ENCODE measurements around the gene BRD1.
"Not testable (repeated sequence)": the region's sequence is repeated elsewhere in the genome, so short reads cannot be mapped to it uniquely, and the experiment has no call there.

Gene BRD1

GRCh38 chr22:49853981-49854831, 26.5 kb upstream of the BRD1 start:
- Histone ChIP-seq H3K27ac (replicated peaks) (peak overlapping the region; percentile 85), H3K27me3 (ENCODE audit: insufficient read depth, poor library complexity, severe bottlenecking) (no peaks in the 10 kb centered on the region), H3K4me3 (replicated peaks; ENCODE audit: insufficient read depth, low read length) (peak overlapping the region; percentile 79)
- TF ChIP-seq POLR2AphosphoS5 (IDR thresholded peaks at IDR 0.05; ENCODE audit: low read depth), result no peak
- no peak for TF ChIP-seq SPI1 (IDR thresholded peaks at IDR 0.05; ENCODE audit: borderline replicate concordance, low read depth)
- no peak for TF ChIP-seq GABPA (IDR thresholded peaks at IDR 0.05; ENCODE audit: low read depth)
- no peak for TF ChIP-seq CTCF (IDR thresholded peaks at IDR 0.05; ENCODE audit: insufficient read depth, low read length)
- TF ChIP-seq REST (IDR thresholded peaks at IDR 0.05; ENCODE audit: insufficient replicate concordance, low read depth), result no peak
- peak in 1 of 2 experiments; percentile 45 for DNase-seq (ENCODE audit: low read depth in 1 of 2, low spot score in 1 of 2)

- TF ChIP-seq REST (IDR thresholded peaks at IDR 0.05; ENCODE audit: insufficient replicate concordance, low read depth) (peak; percentile 10), POLR2AphosphoS5 (IDR thresholded peaks at IDR 0.05; ENCODE audit: low read depth) (peak; percentile 77), GABPA (IDR thresholded peaks at IDR 0.05; ENCODE audit: low read depth) (no peak; the same call in 1 of the 2 replicates)
- H3K27me3 ChIP-seq (ENCODE audit: insufficient read depth, poor library complexity, severe bottlenecking), result no peaks in the 10 kb centered on the region
- DNase-seq (ENCODE audit: low read depth in 1 of 2, low spot score in 1 of 2), result peak; percentile 95 to 98
- H3K27ac ChIP-seq (replicated peaks), result peak within 1 kb of the TSS; percentile 99
- H3K4me3 ChIP-seq (replicated peaks; ENCODE audit: insufficient read depth, low read length), result peak within 1 kb of the TSS; percentile 79
These were observed 25.5 kb upstream of the BRD1 start, which contains the start of gene ZBED4 for GRCh38 chr22:49852898-49853894. TSS of gene ZBED4 (plus strand) at chr22:49853844. CDS start at chr22:49883663, 29,819 bp downstream.

GRCh38 chr22:49852568-49852897, 24.9 kb upstream of the BRD1 start:
- Histone ChIP-seq H3K27ac (replicated peaks) (peak overlapping the region; percentile 99), H3K4me3 (replicated peaks; ENCODE audit: insufficient read depth, low read length) (peak overlapping the region; percentile 36)
- not testable (repeated sequence) for DNase-seq (ENCODE audit: low read depth in 1 of 2, low spot score in 1 of 2); H3K27me3 ChIP-seq (ENCODE audit: insufficient read depth, poor library complexity, severe bottlenecking)

GRCh38 chr22:49850959-49851802, 23.5 kb upstream of the BRD1 start:
- no peak for DNase-seq (ENCODE audit: low read depth in 1 of 2, low spot score in 1 of 2)
- TF ChIP-seq POLR2AphosphoS5 (IDR thresholded peaks at IDR 0.05; ENCODE audit: low read depth), result no peak
- no peak for TF ChIP-seq SPI1 (IDR thresholded peaks at IDR 0.05; ENCODE audit: borderline replicate concordance, low read depth)
- TF ChIP-seq REST (IDR thresholded peaks at IDR 0.05; ENCODE audit: insufficient replicate concordance, low read depth), result no peak
- TF ChIP-seq CTCF (IDR thresholded peaks at IDR 0.05; ENCODE audit: insufficient read depth, low read length), result no peak
- TF ChIP-seq GABPA (IDR thresholded peaks at IDR 0.05; ENCODE audit: low read depth), result no peak

More at GRCh38 chr22:49850959-49851802, 23.5 kb upstream of the BRD1 start:
- no peaks in the 10 kb centered on the region for H3K27me3 ChIP-seq (ENCODE audit: insufficient read depth, poor library complexity, severe bottlenecking)
- no peak overlapping the region for H3K4me3 ChIP-seq (replicated peaks; ENCODE audit: insufficient read depth, low read length)
- peak overlapping the region; percentile 99 for H3K27ac ChIP-seq (replicated peaks)
